ENCODE data around the gene RAB6A. TPM values are rescaled to one million over a fixed set of nuclear protein-coding genes. Genes with fewer than 3 reads are reported as not detected.

Gene RAB6A
- total and polyA plus RNA-seq, 10 of the 15 experiments (the other 5 are each of a cell fraction or from before 2014, with no cell fraction given) = 9.8 to 107 (median 34.1) TPM

DNA sequence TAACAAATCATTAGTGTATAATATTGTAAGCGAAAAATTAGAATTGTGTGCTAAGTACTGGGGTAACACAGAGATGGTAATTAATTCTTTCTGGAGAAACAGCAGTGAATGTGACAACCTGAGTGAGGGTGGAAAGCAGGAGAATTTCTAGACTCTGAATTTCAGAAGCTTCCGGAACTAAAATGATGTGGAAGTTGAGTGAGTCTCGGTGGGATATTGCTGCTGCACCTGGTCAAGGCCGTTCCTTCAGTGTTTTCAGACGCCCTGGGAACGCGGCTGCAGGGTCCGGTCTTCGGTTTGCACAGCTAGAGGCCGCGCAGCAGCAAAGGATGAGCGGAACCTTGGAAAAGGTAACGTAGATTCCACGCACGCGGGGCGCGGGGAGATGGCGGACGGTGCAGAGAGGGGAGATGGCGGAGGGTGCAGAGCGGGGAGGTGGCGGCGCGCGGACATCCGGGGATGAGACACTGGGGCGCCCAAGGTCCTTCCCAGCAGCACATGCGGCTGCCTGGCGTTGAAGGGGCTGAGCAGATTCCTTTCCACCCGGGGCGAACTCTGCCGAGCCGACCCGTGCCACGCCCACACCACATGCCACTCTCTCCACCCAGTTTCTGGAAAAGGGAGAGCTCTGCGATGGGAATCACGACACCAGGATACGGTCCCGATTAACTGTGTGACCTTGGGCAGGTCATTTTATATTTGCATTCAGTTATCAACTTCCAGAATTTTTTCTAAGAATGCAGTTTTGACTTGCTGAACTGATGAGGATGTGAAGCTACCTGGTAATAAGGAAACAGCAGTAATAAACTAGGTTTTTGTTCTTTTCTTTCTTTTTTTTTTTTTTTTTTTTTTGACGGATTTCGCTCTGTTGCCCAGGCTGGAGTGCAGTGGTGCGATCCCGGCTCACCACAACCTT lies 27.0 kb upstream of the RAB6A start, which contains the start of gene MRPL48:
TSS of gene MRPL48 (plus strand) at position 232 of the 916 bp plus-strand sequence. CDS start at position 330, 98 bp downstream.
- ATAC-seq = peak; percentile 99
- TSS peak; percentile 98 for BruUV-seq (replicated peaks)
- H3K36me3 ChIP-seq (ENCODE audit: control insufficient read depth in 2 of 2, insufficient read depth in 2 of 2, low read length in 1 of 2) = no peaks in the 10 kb centered on the region
- peaks cover 17% of the 10 kb centered on the region for H3K79me2 ChIP-seq (ENCODE audit: control insufficient read depth, insufficient read depth, low read length)
- H3K9me3 ChIP-seq (replicated peaks; ENCODE audit: control insufficient read depth, insufficient read depth, low read length) = no peaks in the 10 kb centered on the region
- SMC1A ChIA-PET (ENCODE audit: uncharacterized antibody, unreplicated experiment) = interaction anchor here (0.8 to 1.8 kb wide), 4 partner anchors 9 to 90 kb away, joined by 3 to 6 read pairs (median 3); partner anchors contain the start of gene RAB6A
- RAD21 ChIA-PET (ENCODE audit: unreplicated experiment) = interaction anchor here (0.6 to 1.8 kb wide), 6 partner anchors 9 to 58 kb away, joined by 3 to 11 read pairs (median 5); partner anchors contain the start of gene RAB6A
- peak; percentile 72 for DNase-seq (ENCODE audit: low read depth, low spot score)
- intact Hi-C loops (cut with micrococcal nuclease; ENCODE audit: unreplicated experiment) = no loop called here
- H4K20me1 ChIP-seq (ENCODE audit: control insufficient read depth, insufficient read depth) = no peaks in the 10 kb centered on the region
- H3K27ac ChIP-seq (ENCODE audit: control insufficient read depth, insufficient read depth) = peak within 1 kb of the TSS; percentile 83
- peaks cover 3% of the 10 kb centered on the region; the same call in 1 of the 2 replicates for H3K4me1 ChIP-seq (ENCODE audit: control insufficient read depth, insufficient read depth, low read length)
- H3K4me3 ChIP-seq = peak within 1 kb of the TSS; percentile 83
- 4% methylated on average over 33 of the region's 44 CpGs for WGBS (ENCODE audit: insufficient coverage, insufficient replicate concordance, low lambda C conversion rate, missing lambda C conversion rate)
- in situ Hi-C loops (cut with MboI) = no loop called here
- FAIRE-seq = peak; percentile 86
- peak within 1 kb of the TSS; percentile 97 for H2AFZ ChIP-seq (ENCODE audit: control insufficient read depth, low read depth, low read length)
- CTCF ChIA-PET = interaction anchor here (0.6 to 1.4 kb wide), 5 partner anchors 8 to 768 kb away, joined by 3 to 4 read pairs (median 3); partner anchors contain the start of gene RAB6A
- POLR2A ChIA-PET = interaction anchor here (0.6 to 2.5 kb wide), 12 partner anchors 9 to 1542 kb away, joined by 3 to 14 read pairs (median 6); partner anchors contain the start of genes C2CD3, COA4, PAAF1 and PPME1
- peak within 1 kb of the TSS; percentile 82 for H3K9ac ChIP-seq (ENCODE audit: control insufficient read depth, insufficient read depth, low read length)
- H3K27me3 ChIP-seq (replicated peaks in 1 of 2; ENCODE audit: control insufficient read depth in 2 of 2, insufficient read depth in 2 of 2, low read length in 1 of 2) = no peaks in the 10 kb centered on the region
- peak within 1 kb of the TSS; percentile 73 for H3K4me2 ChIP-seq (ENCODE audit: control insufficient read depth, insufficient read depth)
- TF ChIP-seq, protein P1, sequence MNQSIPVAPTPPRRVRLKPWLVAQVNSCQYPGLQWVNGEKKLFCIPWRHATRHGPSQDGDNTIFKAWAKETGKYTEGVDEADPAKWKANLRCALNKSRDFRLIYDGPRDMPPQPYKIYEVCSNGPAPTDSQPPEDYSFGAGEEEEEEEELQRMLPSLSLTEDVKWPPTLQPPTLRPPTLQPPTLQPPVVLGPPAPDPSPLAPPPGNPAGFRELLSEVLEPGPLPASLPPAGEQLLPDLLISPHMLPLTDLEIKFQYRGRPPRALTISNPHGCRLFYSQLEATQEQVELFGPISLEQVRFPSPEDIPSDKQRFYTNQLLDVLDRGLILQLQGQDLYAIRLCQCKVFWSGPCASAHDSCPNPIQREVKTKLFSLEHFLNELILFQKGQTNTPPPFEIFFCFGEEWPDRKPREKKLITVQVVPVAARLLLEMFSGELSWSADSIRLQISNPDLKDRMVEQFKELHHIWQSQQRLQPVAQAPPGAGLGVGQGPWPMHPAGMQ (IDR thresholded peaks at IDR 0.05; ENCODE audit: borderline replicate concordance) = 0 out of 2 replicates have a peak, but pooled peaks have one; percentile 56
- TF ChIP-seq SP1 (IDR thresholded peaks at IDR 0.05; ENCODE audit: low read depth, low read length) = no peak
- TF ChIP-seq EGR1 (IDR thresholded peaks at IDR 0.05; ENCODE audit: borderline replicate concordance in 1 of 2, low read depth in 2 of 2, low read length in 2 of 2) = peak in 1 of 2 experiments; percentile 21; a peak in 1 of 3 replicates
- peak; percentile 92 for TF ChIP-seq RELA (IDR thresholded peaks at IDR 0.05; ENCODE audit: borderline replicate concordance, partially characterized antibody)
- TF ChIP-seq ESRRA (IDR thresholded peaks at IDR 0.05; ENCODE audit: low read length) = peak; percentile 92
- peak; percentile 77 for TF ChIP-seq FOXK2 (IDR thresholded peaks at IDR 0.05)
- TF ChIP-seq NR2C2 (IDR thresholded peaks at IDR 0.05; ENCODE audit: borderline replicate concordance, control insufficient read depth, insufficient read length, low read depth) = no peak
- no peak for TF ChIP-seq RCOR1 (conservative IDR thresholded peaks at IDR 0.05; ENCODE audit: low read depth, low read length)
- TF ChIP-seq MYC (IDR thresholded peaks at IDR 0.05; ENCODE audit: insufficient read depth, insufficient read length, insufficient replicate concordance, low read length, severe bottlenecking) = peak; percentile 96
- TF ChIP-seq SMAD1 (IDR thresholded peaks at IDR 0.05; ENCODE audit: low read depth, partially characterized antibody) = peak; percentile 53
- TF ChIP-seq, protein P2, sequence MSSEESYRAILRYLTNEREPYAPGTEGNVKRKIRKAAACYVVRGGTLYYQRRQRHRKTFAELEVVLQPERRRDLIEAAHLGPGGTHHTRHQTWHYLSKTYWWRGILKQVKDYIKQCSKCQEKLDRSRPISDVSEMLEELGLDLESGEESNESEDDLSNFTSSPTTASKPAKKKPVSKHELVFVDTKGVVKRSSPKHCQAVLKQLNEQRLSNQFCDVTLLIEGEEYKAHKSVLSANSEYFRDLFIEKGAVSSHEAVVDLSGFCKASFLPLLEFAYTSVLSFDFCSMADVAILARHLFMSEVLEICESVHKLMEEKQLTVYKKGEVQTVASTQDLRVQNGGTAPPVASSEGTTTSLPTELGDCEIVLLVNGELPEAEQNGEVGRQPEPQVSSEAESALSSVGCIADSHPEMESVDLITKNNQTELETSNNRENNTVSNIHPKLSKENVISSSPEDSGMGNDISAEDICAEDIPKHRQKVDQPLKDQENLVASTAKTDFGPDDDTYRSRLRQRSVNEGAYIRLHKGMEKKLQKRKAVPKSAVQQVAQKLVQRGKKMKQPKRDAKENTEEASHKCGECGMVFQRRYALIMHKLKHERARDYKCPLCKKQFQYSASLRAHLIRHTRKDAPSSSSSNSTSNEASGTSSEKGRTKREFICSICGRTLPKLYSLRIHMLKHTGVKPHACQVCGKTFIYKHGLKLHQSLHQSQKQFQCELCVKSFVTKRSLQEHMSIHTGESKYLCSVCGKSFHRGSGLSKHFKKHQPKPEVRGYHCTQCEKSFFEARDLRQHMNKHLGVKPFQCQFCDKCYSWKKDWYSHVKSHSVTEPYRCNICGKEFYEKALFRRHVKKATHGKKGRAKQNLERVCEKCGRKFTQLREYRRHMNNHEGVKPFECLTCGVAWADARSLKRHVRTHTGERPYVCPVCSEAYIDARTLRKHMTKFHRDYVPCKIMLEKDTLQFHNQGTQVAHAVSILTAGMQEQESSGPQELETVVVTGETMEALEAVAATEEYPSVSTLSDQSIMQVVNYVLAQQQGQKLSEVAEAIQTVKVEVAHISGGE (CRISPR knock-in tag; IDR thresholded peaks at IDR 0.05) = peak; percentile 93
- peak in 1 of 2 experiments; percentile 52; a peak in 1 of 4 replicates for TF ChIP-seq ETV6 (conservative IDR thresholded peaks at IDR 0.05 in 1 of 2, IDR thresholded peaks at IDR 0.05 in 1 of 2; ENCODE audit: borderline replicate concordance in 1 of 2, low read depth in 1 of 2)
- 0 out of 2 replicates have a peak, but pooled peaks have one; percentile 14 for TF ChIP-seq JUNB (IDR thresholded peaks at IDR 0.05)
- TF ChIP-seq NR2F1 (conservative IDR thresholded peaks at IDR 0.05) = peak; percentile 81
- TF ChIP-seq NBN (IDR thresholded peaks at IDR 0.05) = peak; percentile 99
- TF ChIP-seq YY1 (IDR thresholded peaks at IDR 0.05; ENCODE audit: low read depth, low read length) = peak; percentile 97

Data from GM12878 (cell line).